ENCODE data around the gene SERPINB12. TPM values are rescaled to one million over a fixed set of nuclear protein-coding genes. Genes with fewer than 3 reads are reported as not detected.
A peak's percentile ranks its signal among the peaks of the same experiment; 100 is the strongest.

Gene SERPINB12
- total RNA-seq, 1 donor from 2014 or later, result not detected

DNA sequence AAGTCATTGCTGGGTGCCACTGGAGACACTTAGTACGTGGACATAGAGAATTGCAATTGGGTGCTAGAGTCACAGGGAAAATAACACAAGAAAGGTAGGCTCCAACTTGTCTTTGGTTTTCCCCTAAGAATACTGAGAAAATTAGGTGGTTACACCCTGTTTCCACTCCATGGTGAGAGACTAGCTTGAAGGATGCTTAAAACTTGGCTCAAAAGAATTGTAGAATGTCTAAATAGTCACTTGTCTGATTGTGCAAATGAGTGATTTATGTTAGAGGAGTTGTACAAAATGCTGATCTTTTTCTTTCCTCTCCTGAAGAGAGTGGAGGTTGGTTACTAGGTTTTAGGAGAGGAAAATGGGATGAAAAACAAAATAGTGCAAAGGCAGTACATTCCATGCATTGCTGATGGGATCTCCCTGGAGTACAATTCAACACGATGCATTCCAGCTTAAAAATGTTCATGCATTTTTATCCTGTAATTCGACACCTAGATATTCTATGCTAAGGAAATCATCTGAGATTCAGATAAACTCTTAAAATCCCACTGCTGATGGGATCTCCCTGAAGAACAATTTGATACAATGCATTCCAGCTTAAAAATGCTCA lies 2.2 kb upstream of the SERPINB12 start:
- DNase-seq (ENCODE audit: low read depth), result peak; percentile 31
- Mint-ChIP-seq H3K4me1 (ENCODE audit: low read depth, unreplicated experiment) (peaks cover 6% of the 10 kb centered on the region), H3K27me3 (ENCODE audit: low read depth, unreplicated experiment) (no peaks in the 10 kb centered on the region), H3K27ac (ENCODE audit: unreplicated experiment) (no peak overlapping the region), H3K36me3 (ENCODE audit: low read depth, unreplicated experiment) (no peaks in the 10 kb centered on the region), H3K9me3 (ENCODE audit: unreplicated experiment) (no peaks in the 10 kb centered on the region), H3K4me3 (ENCODE audit: unreplicated experiment) (no peak overlapping the region)
- Histone ChIP-seq H3K9ac (ENCODE audit: low read length) (no peak overlapping the region), H3K27me3 (ENCODE audit: insufficient read depth, low read length) (no peaks in the 10 kb centered on the region), H3K4me3 (ENCODE audit: insufficient read depth, low read depth, low read length) (no peak overlapping the region), H2AFZ (ENCODE audit: low read depth, low read length) (no peak overlapping the region), H3K27ac (ENCODE audit: low read depth, low read length) (no peak overlapping the region), H3K9me3 (ENCODE audit: insufficient read depth, low read depth, low read length) (no peaks in the 10 kb centered on the region), H3K36me3 (ENCODE audit: insufficient read depth, low read length) (no peaks in the 10 kb centered on the region), H4K20me1 (ENCODE audit: insufficient read depth, low read length) (no peaks in the 10 kb centered on the region), H3K4me1 (ENCODE audit: insufficient read depth, low read length) (no peaks in the 10 kb centered on the region), H3K4me2 (ENCODE audit: low read length) (no peak overlapping the region), H3K79me2 (ENCODE audit: insufficient read depth, low read length) (no peaks in the 10 kb centered on the region)
- TF ChIP-seq EZH2 (IDR thresholded peaks at IDR 0.05; ENCODE audit: insufficient read depth, low read length), result no peak
- TF ChIP-seq, protein P1, sequence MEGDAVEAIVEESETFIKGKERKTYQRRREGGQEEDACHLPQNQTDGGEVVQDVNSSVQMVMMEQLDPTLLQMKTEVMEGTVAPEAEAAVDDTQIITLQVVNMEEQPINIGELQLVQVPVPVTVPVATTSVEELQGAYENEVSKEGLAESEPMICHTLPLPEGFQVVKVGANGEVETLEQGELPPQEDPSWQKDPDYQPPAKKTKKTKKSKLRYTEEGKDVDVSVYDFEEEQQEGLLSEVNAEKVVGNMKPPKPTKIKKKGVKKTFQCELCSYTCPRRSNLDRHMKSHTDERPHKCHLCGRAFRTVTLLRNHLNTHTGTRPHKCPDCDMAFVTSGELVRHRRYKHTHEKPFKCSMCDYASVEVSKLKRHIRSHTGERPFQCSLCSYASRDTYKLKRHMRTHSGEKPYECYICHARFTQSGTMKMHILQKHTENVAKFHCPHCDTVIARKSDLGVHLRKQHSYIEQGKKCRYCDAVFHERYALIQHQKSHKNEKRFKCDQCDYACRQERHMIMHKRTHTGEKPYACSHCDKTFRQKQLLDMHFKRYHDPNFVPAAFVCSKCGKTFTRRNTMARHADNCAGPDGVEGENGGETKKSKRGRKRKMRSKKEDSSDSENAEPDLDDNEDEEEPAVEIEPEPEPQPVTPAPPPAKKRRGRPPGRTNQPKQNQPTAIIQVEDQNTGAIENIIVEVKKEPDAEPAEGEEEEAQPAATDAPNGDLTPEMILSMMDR (IDR thresholded peaks at IDR 0.05; ENCODE audit: insufficient read depth, low read depth, low read length), result no peak
- FAIRE-seq, result peak; percentile 29

- Histone ChIP-seq H3K79me2 (ENCODE audit: insufficient read depth, low read length) (no peaks in the 10 kb centered on the region), H3K27ac (ENCODE audit: low read depth, low read length) (no peak overlapping the region), H3K4me1 (ENCODE audit: insufficient read depth, low read length) (no peaks in the 10 kb centered on the region), H2AFZ (ENCODE audit: low read depth, low read length) (no peak overlapping the region), H3K9ac (ENCODE audit: low read length) (no peak overlapping the region), H3K9me3 (ENCODE audit: insufficient read depth, low read depth, low read length) (no peaks in the 10 kb centered on the region), H4K20me1 (ENCODE audit: insufficient read depth, low read length) (no peaks in the 10 kb centered on the region), H3K36me3 (ENCODE audit: insufficient read depth, low read length) (no peaks in the 10 kb centered on the region), H3K27me3 (ENCODE audit: insufficient read depth, low read length) (no peaks in the 10 kb centered on the region), H3K4me2 (ENCODE audit: low read length) (no peak overlapping the region), H3K4me3 (ENCODE audit: insufficient read depth, low read depth, low read length) (no peak overlapping the region)
- no peaks in the 10 kb centered on the region for H3K36me3 Mint-ChIP-seq (ENCODE audit: low read depth, unreplicated experiment)
- DNase-seq (ENCODE audit: low read depth) (no peak), FAIRE-seq (no peak)
- H3K4me1 Mint-ChIP-seq (ENCODE audit: low read depth, unreplicated experiment), result peaks cover 6% of the 10 kb centered on the region
- no peaks in the 10 kb centered on the region for H3K9me3 Mint-ChIP-seq (ENCODE audit: unreplicated experiment)
- H3K4me3 Mint-ChIP-seq (ENCODE audit: unreplicated experiment), result no peak overlapping the region
- no peaks in the 10 kb centered on the region for H3K27me3 Mint-ChIP-seq (ENCODE audit: low read depth, unreplicated experiment)
- H3K27ac Mint-ChIP-seq (ENCODE audit: unreplicated experiment), result no peak overlapping the region
- TF ChIP-seq EZH2 (IDR thresholded peaks at IDR 0.05; ENCODE audit: insufficient read depth, low read length), result no peak
- TF ChIP-seq, protein P1 (IDR thresholded peaks at IDR 0.05; ENCODE audit: insufficient read depth, low read depth, low read length), result no peak
Observed at GRCh38 chr18:63544017-63544416, 1.8 kb downstream of the SERPINB12 start.

- no peak overlapping the region for H3K4me3 Mint-ChIP-seq (ENCODE audit: unreplicated experiment)
Observed at GRCh38 chr18:63545000-63545399, 2.8 kb downstream of the SERPINB12 start.

More at GRCh38 chr18:63545000-63545399, 2.8 kb downstream of the SERPINB12 start:
- Histone ChIP-seq H3K27ac (ENCODE audit: low read depth, low read length) (no peak overlapping the region), H2AFZ (ENCODE audit: low read depth, low read length) (no peak overlapping the region), H3K9me3 (ENCODE audit: insufficient read depth, low read depth, low read length) (no peaks in the 10 kb centered on the region), H3K4me3 (ENCODE audit: insufficient read depth, low read depth, low read length) (no peak overlapping the region), H3K79me2 (ENCODE audit: insufficient read depth, low read length) (no peaks in the 10 kb centered on the region), H4K20me1 (ENCODE audit: insufficient read depth, low read length) (no peaks in the 10 kb centered on the region), H3K36me3 (ENCODE audit: insufficient read depth, low read length) (no peaks in the 10 kb centered on the region), H3K4me2 (ENCODE audit: low read length) (no peak overlapping the region), H3K27me3 (ENCODE audit: insufficient read depth, low read length) (no peaks in the 10 kb centered on the region), H3K9ac (ENCODE audit: low read length) (no peak overlapping the region), H3K4me1 (ENCODE audit: insufficient read depth, low read length) (no peaks in the 10 kb centered on the region)
- DNase-seq (ENCODE audit: low read depth) (no peak), FAIRE-seq (no peak)
- peaks cover under 1% of the 10 kb centered on the region for H3K4me1 Mint-ChIP-seq (ENCODE audit: low read depth, unreplicated experiment)
- H3K9me3 Mint-ChIP-seq (ENCODE audit: unreplicated experiment), result no peaks in the 10 kb centered on the region
- no peak overlapping the region for H3K27ac Mint-ChIP-seq (ENCODE audit: unreplicated experiment)
- H3K27me3 Mint-ChIP-seq (ENCODE audit: low read depth, unreplicated experiment), result no peaks in the 10 kb centered on the region
- TF ChIP-seq, protein P1 (IDR thresholded peaks at IDR 0.05; ENCODE audit: insufficient read depth, low read depth, low read length), result no peak
- TF ChIP-seq EZH2 (IDR thresholded peaks at IDR 0.05; ENCODE audit: insufficient read depth, low read length), result no peak
- H3K36me3 Mint-ChIP-seq (ENCODE audit: low read depth, unreplicated experiment), result no peaks in the 10 kb centered on the region

All from astrocyte (in vitro differentiated cells and primary cell).